ENCODE measurements around the gene FHAD1. TPM values are rescaled to one million over a fixed set of nuclear protein-coding genes. Genes with fewer than 3 reads are reported as not detected.

Gene FHAD1
- polyA plus RNA-seq, 1 of the 3 experiments (the other 2 are of a cell fraction), result 0.48 TPM

GRCh38 chr1:15393475-15394257 is 146.6 kb downstream of the FHAD1 start:
- Histone ChIP-seq H3K4me2 (no peak overlapping the region), H3F3A (replicated peaks; ENCODE audit: insufficient read depth) (no peaks in the 10 kb centered on the region), H3K36me3 (replicated peaks in 1 of 2; ENCODE audit: control insufficient read depth in 1 of 2, insufficient read depth in 2 of 2, low read length in 1 of 2) (no peaks in the 10 kb centered on the region), H3K79me2 (ENCODE audit: insufficient read depth) (no peaks in the 10 kb centered on the region), H2AFZ (ENCODE audit: low read depth) (no peak overlapping the region), H3K27ac (ENCODE audit: low read depth in 2 of 2, low read length in 1 of 2) (no peak overlapping the region), H3K4me1 (ENCODE audit: control insufficient read depth in 1 of 2, insufficient read depth in 2 of 2, low read depth in 1 of 2, low read length in 1 of 2) (peaks cover 0 to 9% of the 10 kb centered on the region in 2 experiments; a peak in 1 of 4 replicates), H3K9me3 (no peaks in the 10 kb centered on the region), H3K9ac (no peak overlapping the region), H4K20me1 (ENCODE audit: insufficient read depth) (no peaks in the 10 kb centered on the region), H3K27me3 (ENCODE audit: insufficient read depth) (no peaks in the 10 kb centered on the region), H3K9me2 (no peaks in the 10 kb centered on the region), H3K4me3 (ENCODE audit: low read depth in 2 of 2, low read length in 1 of 2) (no peak overlapping the region)
- CTCF ChIA-PET, result interaction anchor here (0.8 to 1.1 kb wide), 2 partner anchors 38 to 69 kb away, joined by 3 to 5 read pairs; no protein-coding TSS in a partner anchor
- TF ChIP-seq SMC3 (IDR thresholded peaks at IDR 0.05; ENCODE audit: low read depth, low read length) (no peak), GABPA (IDR thresholded peaks at IDR 0.05; ENCODE audit: low read depth) (no peak), TAF1 (IDR thresholded peaks at IDR 0.05; ENCODE audit: borderline replicate concordance, low read depth, low read length) (no peak), YY1 (IDR thresholded peaks at IDR 0.05; ENCODE audit: low read depth) (no peak), MEF2A (IDR thresholded peaks at IDR 0.05; ENCODE audit: borderline replicate concordance, low read depth) (no peak), ZBTB33 (IDR thresholded peaks at IDR 0.05; ENCODE audit: borderline replicate concordance, low read depth) (no peak), RCOR1 (IDR thresholded peaks at IDR 0.05; ENCODE audit: low read length) (no peak), JUND (IDR thresholded peaks at IDR 0.05) (no peak), NRF1 (IDR thresholded peaks at IDR 0.05; ENCODE audit: low read depth, low read length) (no peak), FOXM1 (IDR thresholded peaks at IDR 0.05; ENCODE audit: low read depth) (no peak)
- TF ChIP-seq, protein P1, sequence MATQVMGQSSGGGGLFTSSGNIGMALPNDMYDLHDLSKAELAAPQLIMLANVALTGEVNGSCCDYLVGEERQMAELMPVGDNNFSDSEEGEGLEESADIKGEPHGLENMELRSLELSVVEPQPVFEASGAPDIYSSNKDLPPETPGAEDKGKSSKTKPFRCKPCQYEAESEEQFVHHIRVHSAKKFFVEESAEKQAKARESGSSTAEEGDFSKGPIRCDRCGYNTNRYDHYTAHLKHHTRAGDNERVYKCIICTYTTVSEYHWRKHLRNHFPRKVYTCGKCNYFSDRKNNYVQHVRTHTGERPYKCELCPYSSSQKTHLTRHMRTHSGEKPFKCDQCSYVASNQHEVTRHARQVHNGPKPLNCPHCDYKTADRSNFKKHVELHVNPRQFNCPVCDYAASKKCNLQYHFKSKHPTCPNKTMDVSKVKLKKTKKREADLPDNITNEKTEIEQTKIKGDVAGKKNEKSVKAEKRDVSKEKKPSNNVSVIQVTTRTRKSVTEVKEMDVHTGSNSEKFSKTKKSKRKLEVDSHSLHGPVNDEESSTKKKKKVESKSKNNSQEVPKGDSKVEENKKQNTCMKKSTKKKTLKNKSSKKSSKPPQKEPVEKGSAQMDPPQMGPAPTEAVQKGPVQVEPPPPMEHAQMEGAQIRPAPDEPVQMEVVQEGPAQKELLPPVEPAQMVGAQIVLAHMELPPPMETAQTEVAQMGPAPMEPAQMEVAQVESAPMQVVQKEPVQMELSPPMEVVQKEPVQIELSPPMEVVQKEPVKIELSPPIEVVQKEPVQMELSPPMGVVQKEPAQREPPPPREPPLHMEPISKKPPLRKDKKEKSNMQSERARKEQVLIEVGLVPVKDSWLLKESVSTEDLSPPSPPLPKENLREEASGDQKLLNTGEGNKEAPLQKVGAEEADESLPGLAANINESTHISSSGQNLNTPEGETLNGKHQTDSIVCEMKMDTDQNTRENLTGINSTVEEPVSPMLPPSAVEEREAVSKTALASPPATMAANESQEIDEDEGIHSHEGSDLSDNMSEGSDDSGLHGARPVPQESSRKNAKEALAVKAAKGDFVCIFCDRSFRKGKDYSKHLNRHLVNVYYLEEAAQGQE (IDR thresholded peaks at IDR 0.05; ENCODE audit: low read depth, low read length), result no peak
- TF ChIP-seq, protein P2, sequence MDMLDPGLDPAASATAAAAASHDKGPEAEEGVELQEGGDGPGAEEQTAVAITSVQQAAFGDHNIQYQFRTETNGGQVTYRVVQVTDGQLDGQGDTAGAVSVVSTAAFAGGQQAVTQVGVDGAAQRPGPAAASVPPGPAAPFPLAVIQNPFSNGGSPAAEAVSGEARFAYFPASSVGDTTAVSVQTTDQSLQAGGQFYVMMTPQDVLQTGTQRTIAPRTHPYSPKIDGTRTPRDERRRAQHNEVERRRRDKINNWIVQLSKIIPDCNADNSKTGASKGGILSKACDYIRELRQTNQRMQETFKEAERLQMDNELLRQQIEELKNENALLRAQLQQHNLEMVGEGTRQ (IDR thresholded peaks at IDR 0.05; ENCODE audit: borderline replicate concordance, low read depth, low read length), result no peak
- TF ChIP-seq, protein P3, sequence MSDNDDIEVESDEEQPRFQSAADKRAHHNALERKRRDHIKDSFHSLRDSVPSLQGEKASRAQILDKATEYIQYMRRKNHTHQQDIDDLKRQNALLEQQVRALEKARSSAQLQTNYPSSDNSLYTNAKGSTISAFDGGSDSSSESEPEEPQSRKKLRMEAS (IDR thresholded peaks at IDR 0.05; ENCODE audit: low read depth), result no peak
- DNase-seq, result no peak
- 70% methylated on average over 9 of the region's 9 CpGs for WGBS (ENCODE audit: low lambda C conversion rate)
- POLR2A ChIA-PET, result no interaction called here

All from SK-N-SH (cell line).